ENCODE results near the gene CAPN7.

DNA sequence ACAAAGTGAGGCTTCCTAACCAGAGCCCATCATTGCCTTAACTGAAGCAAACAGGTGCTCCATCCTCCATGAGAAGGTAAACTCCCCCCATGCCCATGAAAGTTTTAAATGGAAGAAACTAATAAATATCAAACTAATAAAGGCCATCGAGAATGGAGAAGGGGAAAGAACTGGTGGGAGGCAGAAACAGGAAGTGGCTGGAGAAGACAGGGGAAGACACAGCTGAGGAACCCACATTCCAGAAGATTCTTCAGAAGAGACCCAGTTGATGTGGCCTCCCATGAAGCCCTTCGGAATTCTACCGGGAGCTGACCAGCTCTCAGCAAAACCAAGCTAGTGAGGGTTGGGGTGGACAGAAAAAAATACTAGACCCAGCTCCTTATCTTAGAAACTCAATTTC, 84.7 kb downstream of the CAPN7 start:
- TF ChIP-seq, protein P1, sequence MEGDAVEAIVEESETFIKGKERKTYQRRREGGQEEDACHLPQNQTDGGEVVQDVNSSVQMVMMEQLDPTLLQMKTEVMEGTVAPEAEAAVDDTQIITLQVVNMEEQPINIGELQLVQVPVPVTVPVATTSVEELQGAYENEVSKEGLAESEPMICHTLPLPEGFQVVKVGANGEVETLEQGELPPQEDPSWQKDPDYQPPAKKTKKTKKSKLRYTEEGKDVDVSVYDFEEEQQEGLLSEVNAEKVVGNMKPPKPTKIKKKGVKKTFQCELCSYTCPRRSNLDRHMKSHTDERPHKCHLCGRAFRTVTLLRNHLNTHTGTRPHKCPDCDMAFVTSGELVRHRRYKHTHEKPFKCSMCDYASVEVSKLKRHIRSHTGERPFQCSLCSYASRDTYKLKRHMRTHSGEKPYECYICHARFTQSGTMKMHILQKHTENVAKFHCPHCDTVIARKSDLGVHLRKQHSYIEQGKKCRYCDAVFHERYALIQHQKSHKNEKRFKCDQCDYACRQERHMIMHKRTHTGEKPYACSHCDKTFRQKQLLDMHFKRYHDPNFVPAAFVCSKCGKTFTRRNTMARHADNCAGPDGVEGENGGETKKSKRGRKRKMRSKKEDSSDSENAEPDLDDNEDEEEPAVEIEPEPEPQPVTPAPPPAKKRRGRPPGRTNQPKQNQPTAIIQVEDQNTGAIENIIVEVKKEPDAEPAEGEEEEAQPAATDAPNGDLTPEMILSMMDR (IDR thresholded peaks at IDR 0.05; ENCODE audit: low read length) = no peak
- TF ChIP-seq EZH2phosphoT487 (IDR thresholded peaks at IDR 0.05; ENCODE audit: low read length) (no peak), EZH2 (optimal IDR thresholded peaks at IDR 0.05; ENCODE audit: low read depth, low read length) (no peak)
